GM21723 (cell line): ENCODE measurements around the gene FKBP8.
"Not testable (repeated sequence)": the region's sequence is repeated elsewhere in the genome, so short reads cannot be mapped to it uniquely, and the experiment has no call there.

Experiments
- ATAC-seq: cut with Tn5 transposase; IDR thresholded peaks from one replicate; pipeline ENCODE4 v1.9.1; 2021; ENCODE audit warnings: mild to moderate bottlenecking, moderate library complexity; ENCODE audit not compliant: unreplicated experiment

Gene FKBP8

DNA sequence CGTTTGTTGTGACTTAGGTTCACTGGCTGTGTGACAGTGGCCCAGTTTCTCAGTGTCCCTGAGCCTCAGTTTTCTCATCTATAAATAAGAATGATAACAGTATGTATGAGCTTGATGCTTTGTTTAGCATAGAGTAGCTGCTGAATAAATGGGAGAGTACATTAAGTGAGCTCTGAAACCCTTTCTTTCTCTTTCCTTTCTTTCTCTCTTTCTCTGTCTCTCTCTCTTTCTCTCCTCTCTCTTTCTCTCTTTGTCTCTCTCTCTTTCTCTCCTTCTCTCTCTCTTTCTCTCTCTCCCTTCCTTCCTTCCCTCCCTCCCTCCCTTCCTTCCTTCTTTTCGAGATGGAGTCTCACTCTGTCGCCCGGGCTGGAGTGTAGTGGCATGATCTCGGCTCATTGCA is 16.3 kb upstream of the FKBP8 start:
- ATAC-seq, result no peak

DNA sequence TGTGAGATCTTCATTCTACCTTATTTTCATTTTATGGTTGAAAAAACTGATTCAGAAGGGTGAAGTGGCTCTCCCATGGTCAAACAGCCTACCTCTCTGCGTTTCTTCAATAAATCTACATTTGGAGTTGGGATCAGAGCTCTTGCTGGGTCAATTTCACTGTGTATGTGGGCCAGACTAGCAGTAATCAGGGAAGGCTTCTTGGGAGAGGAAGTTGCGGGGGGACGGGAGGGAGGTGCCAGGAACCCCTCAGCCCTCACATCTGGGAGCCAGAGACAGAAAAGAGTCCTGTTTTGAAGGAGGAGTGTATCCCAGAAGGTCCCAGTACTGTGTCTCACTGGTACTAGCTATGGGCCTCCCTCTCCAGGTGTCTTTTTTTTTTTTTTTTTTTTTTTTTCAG is 15.2 kb upstream of the FKBP8 start:
- no peak for ATAC-seq

DNA sequence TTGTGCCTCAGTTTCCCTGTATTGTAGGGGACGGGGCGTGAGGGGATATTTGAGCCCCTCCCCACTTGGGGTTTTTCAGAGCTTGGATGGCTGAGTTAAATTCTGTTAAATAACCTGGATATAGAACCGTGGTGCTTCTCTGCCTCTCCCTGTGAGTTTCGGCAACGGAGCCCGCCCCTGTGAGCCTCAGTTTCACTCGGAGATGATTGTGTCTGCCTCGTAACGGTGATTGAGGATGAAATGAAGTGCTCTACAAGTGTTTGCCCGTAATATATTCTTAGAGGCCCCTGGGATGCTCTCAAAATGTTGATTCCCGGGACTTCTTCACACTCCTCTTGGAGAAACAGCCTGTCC is 14.8 kb upstream of the FKBP8 start:
- ATAC-seq, result no peak

DNA sequence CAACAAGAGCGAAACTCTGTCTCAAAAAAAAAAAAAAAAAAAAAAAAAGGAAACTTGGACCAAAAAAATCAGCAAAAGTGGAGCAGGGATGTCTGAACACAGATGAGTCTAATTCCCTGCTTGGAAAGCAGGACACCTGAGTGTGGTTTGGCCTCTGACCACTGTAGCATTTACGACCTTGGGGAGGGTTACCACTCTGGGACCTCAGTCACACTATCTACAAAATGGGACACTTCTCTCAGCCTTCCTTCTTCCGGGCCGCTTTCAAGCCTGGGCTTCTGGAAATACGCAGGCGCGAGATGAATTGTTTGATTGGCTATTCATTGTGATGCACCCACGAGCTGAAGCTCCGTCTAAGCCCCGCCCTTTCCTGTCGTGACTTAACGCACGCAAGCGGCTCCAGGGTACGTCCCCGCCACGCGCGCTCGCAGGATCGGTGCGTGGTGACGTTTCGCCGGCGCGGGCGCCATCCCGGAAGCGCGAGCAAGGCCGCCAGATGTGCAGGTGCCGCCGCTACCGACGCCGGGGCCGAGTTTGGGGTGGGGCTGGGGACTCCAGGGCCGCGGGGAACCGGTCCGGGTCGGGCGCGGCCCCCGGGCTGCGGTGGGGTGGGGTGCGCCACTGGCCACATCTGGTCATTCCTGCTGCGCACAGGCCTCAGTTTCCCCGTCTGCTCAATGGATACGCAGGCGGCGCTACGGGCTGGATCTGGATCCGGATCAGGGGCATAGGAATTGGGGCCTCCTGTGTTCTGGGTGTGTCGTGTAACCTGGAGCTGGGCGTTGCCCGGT is 14.2 kb upstream of the FKBP8 start, which contains the start of gene KXD1:
Gene KXD1 (plus strand): TSS at position 460 of the 791 bp plus-strand sequence. CDS start 4,187 bp downstream, outside the sequence.
- peak; percentile 91 for ATAC-seq

DNA sequence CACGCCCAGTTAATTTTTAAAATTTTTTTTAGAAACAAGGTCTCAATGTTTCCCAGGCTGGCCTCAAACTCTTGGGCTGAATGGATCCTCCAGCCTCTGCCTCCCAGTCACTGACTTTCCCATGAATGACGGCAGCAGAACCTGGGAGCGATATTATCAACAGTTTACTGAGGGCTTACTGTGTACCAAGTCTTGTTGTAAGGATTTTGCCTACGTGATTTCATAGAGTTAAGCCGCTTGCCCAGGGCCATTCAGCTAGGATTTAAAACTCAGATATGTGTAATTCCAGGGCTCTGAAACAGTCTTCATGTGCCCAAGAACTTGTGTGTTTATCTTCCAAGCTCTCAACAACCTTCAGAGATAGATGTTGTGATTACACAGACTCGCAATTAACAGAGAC is 8.3 kb upstream of the FKBP8 start:
- no peak for ATAC-seq

DNA sequence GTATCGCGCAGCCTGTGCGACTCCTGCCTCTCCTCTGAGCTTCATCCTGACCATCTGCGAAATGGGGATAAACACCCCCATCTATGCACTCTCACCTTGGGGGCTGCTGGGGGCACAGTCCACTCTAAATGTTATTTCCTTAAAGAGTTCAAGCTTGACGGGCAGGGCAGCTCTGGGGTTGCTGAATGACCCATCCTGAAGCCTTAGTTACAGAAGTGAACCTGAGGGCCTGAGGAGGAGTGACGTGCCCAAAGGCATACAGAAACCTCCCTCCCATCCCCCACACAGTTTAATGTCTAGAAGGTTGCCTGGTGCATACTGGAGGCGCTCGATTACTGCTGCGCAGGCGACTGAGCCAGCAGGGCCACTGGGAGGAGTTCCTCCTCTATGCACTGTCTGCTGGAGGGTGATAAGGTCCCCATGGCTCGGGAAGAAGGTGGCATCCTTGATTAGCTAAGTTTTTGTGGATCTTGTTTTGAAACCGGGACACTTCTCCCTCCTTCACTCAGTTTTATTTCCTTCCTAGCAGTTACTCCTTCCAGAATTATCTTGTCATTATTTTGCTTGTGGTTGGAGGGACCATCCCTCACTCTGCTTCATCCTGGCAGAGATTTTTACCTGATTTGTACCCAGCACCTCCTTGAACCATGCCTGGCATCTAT is 572 bp upstream of the FKBP8 start:
- peak; percentile 71 for ATAC-seq

DNA sequence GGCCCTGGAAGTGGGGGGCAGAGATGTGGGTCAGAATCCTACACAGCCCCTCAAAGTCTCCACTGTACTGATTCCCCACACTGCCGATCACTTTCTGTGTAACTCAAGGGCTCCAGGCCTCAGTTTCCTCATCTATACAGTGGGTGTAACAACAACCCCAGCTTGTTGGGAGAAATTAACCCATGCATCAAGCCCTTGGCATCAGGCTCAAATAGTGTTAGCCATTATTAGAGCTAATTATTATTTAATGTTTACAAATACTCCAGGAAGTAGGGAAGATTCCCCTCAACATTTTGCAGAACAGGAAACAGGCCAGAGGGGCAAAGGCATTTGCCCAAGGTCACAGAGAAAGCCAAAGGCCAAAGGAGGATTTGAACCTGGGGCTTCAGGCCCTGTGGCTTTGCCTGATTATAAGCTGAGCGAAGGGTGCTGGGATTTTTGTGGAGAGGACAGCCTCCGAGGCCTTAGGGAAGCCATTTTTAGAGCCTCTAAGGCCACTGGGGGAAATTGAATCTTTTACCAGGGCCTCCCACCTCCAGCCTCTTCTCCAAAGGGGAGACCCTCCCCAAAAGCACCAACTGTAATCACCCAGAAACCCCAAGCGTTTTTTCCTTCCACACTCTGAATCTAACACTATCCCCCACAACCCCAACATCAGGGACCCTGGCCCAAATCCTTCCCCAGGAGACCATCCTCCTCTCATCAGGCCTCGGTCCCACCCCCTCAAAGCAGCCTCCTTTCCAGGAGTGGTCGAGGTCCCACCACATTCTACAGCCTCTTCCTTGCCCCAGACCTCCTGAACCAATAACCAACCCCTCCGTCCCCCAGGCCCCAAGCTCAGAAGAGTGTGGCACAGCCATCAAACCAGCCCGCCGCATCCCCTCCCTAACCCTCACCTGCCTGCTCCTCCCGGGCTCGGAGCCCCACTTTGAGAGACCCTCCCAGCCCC is 1.1 kb downstream of the FKBP8 start:
- no peak for ATAC-seq

DNA sequence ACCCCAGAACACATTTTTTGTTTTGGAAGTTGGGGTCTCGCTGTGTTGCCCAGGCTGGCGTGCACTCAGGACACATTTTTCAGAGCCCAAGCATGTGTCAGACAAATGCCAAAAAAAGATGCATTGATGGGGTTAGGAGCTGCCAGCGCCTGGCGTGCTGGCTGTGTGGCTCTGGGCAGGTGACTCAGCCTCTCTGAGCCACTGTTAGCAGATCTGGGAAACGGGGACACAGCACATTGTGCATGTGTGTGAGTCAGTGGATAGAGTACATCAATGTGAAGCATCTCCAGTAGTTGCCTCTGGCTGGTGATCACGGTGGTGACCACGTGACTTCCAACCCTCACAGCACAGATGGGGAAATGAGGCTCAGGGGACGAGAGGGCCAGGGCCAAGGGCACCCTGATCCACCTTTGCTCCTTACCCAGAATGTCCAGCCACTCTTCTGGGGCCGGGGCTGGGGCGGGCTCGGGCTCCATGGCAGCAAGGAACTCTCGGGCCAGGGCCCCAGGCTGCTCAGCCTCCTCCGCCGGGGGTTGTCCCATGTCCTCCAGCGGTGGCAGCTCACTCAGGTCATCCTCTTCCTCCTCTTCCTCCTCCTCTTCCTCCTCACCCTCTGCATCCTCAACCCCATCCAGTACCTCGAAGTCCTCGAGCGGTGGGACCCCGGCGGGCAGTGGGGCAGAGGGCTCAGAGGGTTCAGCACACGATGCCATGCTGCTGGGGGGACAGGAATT is 1.9 kb downstream of the FKBP8 start:
- no peak for ATAC-seq

DNA sequence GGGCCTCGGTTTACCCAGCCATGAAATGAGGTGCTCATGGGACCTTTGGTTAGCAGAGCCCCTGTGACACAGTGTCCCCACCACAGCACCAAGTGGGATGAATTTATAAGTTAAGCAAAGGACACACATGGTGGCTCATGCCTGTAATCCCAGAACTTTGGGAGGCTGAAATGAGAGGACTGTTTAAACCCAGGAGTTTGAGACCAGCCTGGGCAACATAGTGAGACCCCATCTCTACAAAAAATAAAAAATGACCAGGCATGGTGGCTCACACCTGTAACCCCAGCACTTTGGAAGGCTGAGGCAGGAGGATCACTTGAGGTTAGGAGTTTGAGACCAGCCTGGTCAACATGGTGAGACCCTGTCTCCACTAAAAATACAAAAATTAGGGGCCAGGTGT is 3.2 kb downstream of the FKBP8 start:
- not testable (repeated sequence) for ATAC-seq

DNA sequence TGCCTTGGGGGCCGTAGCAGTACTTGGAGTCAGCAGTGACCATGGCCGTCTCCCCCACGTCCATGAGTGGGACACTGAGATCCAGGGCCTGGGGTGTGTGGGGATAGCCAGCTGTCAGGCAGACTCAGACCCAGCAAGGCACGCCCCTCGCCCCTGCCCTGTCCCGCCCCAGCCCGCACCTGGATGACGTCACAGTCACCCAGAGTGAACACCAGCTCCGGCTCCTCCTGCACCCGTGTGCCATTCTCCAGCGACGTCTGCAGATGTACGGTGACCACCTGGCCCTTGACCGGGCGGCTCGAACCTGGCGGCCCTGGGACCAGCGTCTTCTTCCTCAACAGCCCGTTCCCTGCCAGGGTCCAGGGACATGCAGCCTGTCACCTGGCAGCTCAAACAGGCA is 4.0 kb downstream of the FKBP8 start:
- ATAC-seq, result no peak

DNA sequence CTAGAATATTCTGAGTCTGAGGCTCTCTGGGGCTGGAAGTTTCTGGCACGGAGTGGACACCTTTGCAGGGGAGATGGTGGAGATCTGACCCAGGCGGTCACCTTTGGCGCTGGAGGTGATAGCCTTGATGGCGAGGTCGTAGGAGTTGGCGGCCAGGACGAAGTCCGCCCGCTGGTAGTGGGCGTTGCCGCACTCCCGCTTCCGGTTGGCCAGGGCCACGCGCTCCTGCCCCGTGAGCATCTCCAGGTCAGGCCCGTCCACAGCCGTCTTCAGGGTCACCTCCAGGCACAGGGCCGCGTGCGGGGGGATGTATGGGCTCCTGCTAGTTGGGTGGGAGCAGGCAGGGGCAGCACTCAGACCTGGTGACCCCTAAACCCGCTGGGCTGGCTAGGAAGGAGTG is 5.3 kb downstream of the FKBP8 start:
- ATAC-seq, result no peak

DNA sequence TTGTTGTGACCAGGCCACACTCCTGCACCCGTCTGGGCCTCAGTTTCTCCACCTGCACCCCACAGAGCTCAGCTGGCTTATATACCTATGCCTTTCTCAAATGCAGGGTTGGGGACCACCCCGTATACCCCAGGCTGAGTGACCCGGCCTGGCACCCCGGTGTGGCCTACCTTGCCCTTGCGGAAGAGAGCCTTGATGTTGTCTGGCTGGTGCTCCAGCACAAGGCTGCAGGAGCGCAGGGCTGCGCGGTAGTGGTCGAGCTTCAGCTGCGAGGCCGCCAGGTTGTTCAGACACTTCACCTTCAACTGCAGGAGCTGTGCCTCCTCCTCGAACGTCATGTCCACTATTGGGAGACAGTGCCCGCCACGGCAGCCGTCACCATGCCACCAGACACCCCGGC is 5.9 kb downstream of the FKBP8 start:
- no peak for ATAC-seq

DNA sequence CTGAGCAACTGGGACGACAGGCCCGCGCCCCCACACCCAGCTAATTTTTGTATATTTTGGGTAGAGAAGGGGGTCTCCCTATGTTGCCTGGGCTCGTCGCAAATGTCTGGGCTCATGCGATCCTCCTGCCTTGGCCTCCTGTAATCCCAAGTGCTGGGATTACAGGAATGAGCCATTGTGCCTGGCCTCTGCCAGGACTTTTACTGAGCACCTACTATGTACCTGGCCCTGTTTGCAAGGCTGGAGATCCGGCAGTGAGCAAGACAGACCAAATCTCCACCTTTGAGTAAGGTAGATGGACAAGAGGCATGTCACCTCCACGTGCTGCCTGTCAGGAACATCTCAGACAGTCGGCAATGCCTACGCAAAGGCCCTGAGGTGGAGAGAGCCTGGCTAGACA is 6.9 kb downstream of the FKBP8 start:
- ATAC-seq, result no peak

DNA sequence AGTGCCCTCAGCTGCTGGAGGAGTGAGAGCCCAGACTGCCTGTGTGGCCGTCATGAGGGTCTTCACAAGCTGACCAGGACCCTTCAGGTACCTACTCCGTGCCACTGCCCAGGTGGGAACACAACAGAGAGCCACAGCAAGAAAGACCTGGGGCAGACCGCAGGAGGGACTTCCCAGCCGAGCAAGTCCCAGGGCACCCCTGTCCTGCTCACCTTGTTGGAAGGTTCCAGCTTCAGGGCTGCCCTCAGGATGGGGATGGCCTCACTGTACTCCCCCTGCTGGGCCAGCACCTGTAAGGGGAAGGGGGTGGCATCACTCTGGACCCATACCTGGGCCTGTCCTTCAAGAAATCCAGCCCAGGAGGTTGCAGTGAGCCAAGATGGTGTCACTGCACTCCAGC is 10.3 kb downstream of the FKBP8 start:
- ATAC-seq, result no peak

DNA sequence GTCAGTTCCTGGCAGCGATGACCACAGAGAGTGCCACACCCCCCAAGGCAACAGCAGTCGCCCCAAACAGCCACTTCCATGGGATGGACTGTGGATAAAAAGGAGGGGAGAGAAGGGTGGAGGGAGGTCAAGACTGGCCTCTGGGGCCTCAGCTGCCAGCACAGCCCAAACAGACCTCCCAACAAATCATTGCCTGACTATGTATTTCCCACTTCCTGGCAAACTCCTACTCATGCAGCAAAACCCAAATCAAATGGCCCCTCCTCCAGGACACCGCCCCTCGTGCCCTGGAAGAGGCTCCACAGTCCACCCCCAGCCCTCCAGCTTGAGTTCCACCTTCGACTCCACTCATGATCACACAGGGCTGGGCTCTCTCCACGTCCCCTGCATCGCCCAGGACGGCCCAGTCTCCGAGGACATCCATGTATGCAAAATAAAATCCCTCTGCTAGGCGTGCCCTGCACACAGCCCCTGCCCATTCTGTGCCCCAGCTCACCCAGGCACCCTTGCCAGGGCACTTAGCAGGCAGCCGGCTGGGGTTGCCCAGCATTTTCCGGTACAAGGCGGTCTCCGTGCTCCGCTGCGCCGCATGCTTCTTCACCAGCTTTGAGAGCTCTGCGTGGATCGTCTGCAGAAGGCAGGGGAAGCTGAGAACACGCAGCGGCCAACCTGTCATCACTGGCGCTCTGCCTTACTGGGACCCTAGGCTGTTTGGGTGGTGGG is 11.0 kb downstream of the FKBP8 start:
- no peak for ATAC-seq

DNA sequence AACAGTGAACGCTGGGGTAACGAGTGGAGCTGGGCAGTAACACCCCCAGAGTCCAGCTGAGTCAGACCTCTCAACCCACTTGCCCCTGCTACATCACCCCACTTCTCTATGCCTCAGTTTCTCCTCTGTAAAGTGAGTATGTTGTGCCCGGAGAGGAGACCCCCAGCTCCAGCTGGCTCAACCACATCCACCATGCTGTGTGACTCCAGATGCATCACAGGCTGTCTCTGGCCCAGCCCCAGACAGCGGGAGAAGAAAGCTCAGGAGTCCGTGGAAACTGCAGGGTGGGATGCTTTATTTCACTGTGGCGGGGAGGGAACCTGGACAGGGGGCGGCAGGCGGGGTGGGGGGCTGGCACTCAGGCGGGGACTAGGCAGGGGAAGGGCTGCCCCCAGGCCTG is 11.9 kb downstream of the FKBP8 start:
- no peak for ATAC-seq

DNA sequence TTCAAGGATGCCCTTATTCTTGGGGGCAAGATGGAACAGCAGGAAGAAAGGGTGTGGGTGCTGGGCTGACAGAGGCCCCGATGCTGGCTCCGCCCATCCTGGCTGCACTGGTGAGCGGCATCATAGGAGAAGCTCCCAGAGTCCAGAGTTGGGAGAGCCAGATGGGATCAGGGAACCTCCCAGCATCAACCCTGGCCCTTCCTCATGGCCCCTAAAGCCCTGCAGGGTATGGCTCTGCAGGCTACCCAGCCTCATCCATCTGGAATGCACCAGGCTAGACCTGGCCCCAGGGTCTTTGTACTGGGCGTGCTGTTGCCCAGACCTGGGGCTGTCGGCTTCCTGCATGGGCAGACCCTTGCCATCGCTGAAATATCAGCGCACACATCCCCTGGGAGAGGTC is 13.6 kb downstream of the FKBP8 start:
- no peak for ATAC-seq

DNA sequence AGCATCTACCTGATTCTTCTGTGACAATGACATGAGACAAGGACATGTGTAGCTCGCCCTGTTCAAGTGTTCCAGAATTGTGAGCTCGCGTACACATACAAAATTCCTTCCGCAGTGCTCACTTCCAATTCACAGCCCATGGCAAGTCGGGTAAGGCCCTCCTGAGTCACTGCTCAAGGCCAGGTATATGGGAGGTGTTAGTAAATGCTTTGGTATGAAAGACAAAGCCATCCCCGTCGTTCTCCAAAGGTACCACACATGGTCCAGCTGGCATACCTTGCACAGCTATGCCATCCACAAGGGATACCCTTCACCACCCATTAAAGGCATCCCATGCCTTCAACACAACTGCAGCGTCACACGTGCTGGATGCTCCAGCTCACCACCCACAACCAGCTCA is 17.1 kb downstream of the FKBP8 start:
- ATAC-seq, result no peak

DNA sequence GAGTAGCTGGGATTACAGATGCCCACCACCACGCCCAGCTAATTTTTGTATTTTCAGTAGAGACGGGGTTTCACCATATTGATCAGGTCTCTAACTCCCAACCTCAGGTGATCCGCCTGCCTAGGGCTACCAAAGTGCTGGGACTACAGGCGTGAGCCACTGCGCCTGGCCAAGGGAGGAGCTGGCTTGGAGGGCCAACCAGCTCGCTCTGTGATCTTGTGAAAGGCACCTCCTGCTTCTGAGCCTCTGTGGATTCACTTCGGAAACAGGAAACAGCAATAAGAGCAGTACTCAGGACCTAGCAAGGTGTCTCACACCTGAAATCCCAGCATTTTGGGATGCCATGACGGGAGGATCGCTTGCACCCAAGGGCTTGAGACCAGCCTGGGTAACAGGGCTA is 19.5 kb downstream of the FKBP8 start:
- no peak for ATAC-seq

DNA sequence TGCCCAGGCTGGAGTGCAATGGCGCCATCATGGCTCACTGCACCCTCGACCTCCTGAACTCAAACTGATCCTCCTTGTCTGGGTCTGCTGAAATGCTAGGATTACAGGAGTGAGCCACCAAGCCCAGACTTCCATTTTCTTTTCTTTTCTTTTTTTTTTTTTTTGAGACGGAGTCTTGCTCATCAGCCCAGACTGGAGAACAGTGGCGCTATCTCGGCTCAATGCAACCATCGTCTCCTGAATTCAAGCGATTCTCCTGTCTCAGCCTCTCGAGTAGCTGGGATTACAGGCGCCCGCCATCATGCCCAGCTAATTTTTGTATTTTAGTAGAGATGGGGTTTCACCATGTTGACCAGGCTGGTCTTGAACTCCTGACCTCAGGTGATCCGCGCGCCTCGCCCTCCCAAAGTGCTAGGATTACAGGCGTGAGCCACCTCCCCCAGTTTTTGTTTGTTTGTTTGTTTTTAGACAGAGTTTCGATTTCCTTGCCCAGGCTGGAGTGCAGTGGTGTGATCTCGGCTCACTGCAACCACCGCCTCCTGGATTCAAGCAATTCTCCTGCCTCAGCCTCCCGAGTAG is 20.4 kb downstream of the FKBP8 start:
- ATAC-seq, result not testable (repeated sequence)
